ENCODE results near the gene SCO1. TPM values are rescaled to one million over a fixed set of nuclear protein-coding genes. Genes with fewer than 3 reads are reported as not detected.

The SCO1 gene
- total RNA-seq, 1 donor from 2014 or later, result 25.4 TPM

- Histone ChIP-seq H3K27me3 (no peaks in the 10 kb centered on the region), H3K36me3 (no peaks in the 10 kb centered on the region), H3K4me3 (no peak overlapping the region), H3K9me3 (no peaks in the 10 kb centered on the region), H3K27ac (no peak overlapping the region), H3K4me1 (no peaks in the 10 kb centered on the region)
- ATAC-seq, result no peak
- TF ChIP-seq, protein P1, sequence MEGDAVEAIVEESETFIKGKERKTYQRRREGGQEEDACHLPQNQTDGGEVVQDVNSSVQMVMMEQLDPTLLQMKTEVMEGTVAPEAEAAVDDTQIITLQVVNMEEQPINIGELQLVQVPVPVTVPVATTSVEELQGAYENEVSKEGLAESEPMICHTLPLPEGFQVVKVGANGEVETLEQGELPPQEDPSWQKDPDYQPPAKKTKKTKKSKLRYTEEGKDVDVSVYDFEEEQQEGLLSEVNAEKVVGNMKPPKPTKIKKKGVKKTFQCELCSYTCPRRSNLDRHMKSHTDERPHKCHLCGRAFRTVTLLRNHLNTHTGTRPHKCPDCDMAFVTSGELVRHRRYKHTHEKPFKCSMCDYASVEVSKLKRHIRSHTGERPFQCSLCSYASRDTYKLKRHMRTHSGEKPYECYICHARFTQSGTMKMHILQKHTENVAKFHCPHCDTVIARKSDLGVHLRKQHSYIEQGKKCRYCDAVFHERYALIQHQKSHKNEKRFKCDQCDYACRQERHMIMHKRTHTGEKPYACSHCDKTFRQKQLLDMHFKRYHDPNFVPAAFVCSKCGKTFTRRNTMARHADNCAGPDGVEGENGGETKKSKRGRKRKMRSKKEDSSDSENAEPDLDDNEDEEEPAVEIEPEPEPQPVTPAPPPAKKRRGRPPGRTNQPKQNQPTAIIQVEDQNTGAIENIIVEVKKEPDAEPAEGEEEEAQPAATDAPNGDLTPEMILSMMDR (IDR thresholded peaks at IDR 0.05), result no peak
- DNase-seq, result no peak
- intact Hi-C loops (cut with DNase I), result no loop called here
Measured at GRCh38 chr17:10663231-10663630, 34.1 kb downstream of the SCO1 start.

DNA sequence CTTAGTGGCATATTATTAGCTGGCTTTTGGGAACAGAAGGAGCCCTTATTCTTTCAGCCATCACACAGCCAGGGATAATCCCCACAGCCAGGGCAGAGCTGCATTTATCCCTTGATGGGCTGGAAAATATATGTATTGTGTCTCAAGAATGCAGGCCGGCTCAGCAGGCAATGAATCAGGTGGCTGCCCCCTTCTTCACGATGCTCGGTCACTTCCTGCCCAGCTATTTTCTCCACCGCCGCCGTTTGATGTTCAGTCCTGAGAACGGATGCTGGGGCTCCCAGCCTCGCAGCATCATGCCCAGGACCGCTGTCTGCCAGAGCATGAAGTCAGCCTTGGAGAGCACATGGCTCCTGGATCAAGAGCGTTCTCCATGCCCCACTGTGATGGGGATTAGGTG is 35.9 kb downstream of the SCO1 start:
- TF ChIP-seq, protein P1 (IDR thresholded peaks at IDR 0.05), result no peak
- intact Hi-C loops (cut with DNase I), result no loop called here
- Histone ChIP-seq H3K36me3 (no peaks in the 10 kb centered on the region), H3K27ac (no peak overlapping the region), H3K27me3 (no peaks in the 10 kb centered on the region), H3K4me3 (no peak overlapping the region), H3K9me3 (no peaks in the 10 kb centered on the region), H3K4me1 (no peaks in the 10 kb centered on the region)
- no peak for ATAC-seq
- DNase-seq, result no peak

GRCh38 chr17:10657879-10658278 is 39.5 kb downstream of the SCO1 start:
- ATAC-seq (no peak), DNase-seq (no peak)
- no peak overlapping the region for H3K27ac ChIP-seq
- intact Hi-C loops (cut with DNase I), result no loop called here
- no peaks in the 10 kb centered on the region for H3K27me3 ChIP-seq
- H3K4me1 ChIP-seq, result no peaks in the 10 kb centered on the region
- no peaks in the 10 kb centered on the region for H3K9me3 ChIP-seq
- TF ChIP-seq, protein P1 (IDR thresholded peaks at IDR 0.05), result no peak
- no peaks in the 10 kb centered on the region for H3K36me3 ChIP-seq
- H3K4me3 ChIP-seq, result no peak overlapping the region

DNA sequence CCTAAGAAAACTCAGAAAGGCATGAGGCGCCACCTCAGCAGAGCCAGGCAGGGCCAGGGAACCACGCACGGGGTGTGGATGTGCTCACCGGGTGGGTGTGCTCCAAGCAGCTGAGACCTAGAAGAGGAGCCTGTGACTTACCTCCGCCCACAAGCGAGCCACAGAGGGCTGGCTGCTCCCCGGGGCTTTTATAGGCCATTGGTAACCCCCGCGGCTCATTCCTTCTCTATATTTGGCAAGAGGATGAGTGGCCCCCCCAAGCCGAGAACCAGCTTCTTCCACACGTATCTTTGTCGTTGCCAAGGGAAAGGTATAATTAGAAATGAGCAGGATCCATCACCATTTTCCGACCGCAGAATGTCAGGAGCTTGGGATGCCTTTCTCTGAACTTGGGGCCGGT is 40.2 kb downstream of the SCO1 start, which contains the start of gene MYH3:
TSS of gene MYH3 (minus strand) at position 162 of the 400 bp plus-strand sequence. CDS start 2,245 bp downstream, outside the sequence.
- ATAC-seq (no peak), DNase-seq (no peak)
- Histone ChIP-seq H3K36me3 (no peaks in the 10 kb centered on the region), H3K9me3 (no peaks in the 10 kb centered on the region), H3K27ac (no peak within 1 kb of the TSS), H3K4me1 (no peaks in the 10 kb centered on the region), H3K27me3 (no peaks in the 10 kb centered on the region), H3K4me3 (no peak within 1 kb of the TSS)
- TF ChIP-seq, protein P1 (IDR thresholded peaks at IDR 0.05), result no peak
- intact Hi-C loops (cut with DNase I), result no loop called here

DNA sequence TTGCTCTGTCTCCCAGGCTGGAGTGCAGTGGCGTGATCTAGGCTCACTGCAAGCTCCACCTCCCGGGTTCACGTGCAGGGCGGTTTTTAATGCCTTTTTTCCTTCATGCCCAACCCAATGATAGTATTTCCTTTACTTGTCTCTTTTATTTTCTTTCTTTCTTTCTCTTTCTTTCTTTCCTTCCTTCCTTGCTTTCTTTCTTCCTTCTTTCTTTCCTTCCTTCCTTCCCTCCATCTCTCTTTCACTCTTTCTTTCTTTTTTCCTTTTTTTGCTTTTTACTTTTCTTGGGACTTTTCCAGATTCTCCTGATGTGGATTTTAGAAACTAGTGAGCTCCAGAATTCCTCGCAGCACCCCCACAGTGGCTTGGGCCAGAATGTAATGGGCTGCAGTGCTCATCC is 43.3 kb downstream of the SCO1 start:
- TF ChIP-seq, protein P1 (IDR thresholded peaks at IDR 0.05), result no peak
- ATAC-seq (no peak), DNase-seq (no peak)
- intact Hi-C loops (cut with DNase I), result no loop called here
- H3K4me3 ChIP-seq, result no peak overlapping the region
- H3K27ac ChIP-seq, result no peak overlapping the region
- H3K36me3 ChIP-seq, result no peaks in the 10 kb centered on the region
- no peaks in the 10 kb centered on the region for H3K27me3 ChIP-seq
- H3K9me3 ChIP-seq, result no peaks in the 10 kb centered on the region
- no peaks in the 10 kb centered on the region for H3K4me1 ChIP-seq

Measured in upper lobe of right lung (tissue), 1 donor.